Measurements from ENCODE around the gene TECPR2.

TECPR2 gene

DNA sequence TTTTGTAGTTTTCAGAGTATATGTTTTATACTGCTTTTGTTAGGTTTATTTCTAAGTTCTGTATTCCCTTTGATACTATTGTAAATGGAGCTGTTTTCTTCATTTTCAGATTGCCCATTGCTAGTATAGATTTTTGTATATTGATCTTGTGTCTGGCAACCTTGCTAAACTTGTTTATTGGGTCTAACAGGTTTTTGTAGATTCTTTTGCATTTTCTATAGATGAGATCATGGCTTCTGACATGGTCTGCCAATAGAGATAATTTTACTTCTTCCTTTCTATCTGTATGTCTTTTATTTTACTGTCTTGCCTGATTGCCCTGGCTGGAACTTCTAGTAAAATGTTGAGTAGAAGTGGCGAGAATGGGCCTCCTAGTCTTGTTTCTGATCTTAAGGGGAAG is 106.5 kb downstream of the TECPR2 start:
- no peak for DNase-seq (ENCODE audit: low spot score)

- no peak for DNase-seq (ENCODE audit: low spot score)
Observed at GRCh38 chr14:102471921-102472790, 109.4 kb downstream of the TECPR2 start.

DNA sequence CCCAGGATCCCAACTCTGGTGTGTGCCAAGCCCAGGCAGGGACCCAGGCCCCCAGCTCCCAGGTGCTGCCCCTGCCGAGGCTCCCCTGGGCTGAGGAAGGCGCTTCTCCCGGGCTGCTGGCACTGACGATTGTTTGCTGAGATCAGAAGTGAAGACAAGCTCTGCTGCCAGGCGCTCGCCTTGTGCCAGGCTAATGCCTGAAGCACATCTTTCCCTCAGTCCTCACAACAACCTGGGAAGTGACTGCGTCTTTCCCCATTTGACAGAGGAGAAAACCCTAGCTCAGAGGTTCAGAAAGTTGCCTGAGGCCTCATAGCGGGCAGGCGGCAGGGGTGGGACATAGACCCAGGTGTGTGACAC is 110.0 kb downstream of the TECPR2 start:
- no peak for DNase-seq (ENCODE audit: low spot score)

DNA sequence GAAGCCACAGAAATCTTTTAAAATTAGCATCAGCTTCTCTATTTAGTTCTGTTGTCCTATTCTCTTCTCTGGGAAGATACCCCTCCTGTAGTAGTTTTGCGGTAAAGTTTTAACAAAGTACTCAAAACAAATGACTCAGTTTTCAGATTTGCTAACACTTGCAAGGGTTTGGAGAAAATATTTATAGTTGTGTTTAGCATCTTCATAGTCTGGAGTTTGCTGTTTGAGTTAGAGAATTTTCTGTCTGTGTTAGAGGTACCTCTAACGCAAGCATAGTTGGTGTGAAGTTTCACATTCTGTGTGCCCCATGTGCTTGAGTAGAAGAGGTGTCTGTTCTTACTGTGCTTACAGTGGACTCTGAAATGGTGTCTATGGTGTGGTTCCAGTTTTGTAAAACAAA is 110.8 kb downstream of the TECPR2 start:
- DNase-seq (ENCODE audit: low spot score), result no peak

DNA sequence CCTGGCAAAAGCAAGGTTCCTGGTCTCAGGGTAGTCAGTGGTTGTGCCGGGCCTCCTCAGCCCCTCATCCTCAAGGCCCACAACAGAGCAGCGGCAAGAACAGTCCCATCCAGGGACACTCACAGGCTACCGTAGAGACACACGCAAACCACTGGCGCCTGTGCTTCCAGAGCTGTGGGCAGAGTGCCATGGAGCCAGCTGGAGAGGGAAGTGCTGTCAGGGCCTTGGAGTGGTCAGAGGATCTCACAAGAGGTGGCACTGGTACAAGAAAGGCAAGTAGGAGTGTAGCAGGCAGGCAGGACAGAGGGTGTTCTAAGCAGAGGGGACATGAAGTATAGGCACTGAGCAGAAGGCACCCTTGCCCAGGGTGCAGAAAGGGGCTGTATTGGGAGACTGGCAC is 112.2 kb downstream of the TECPR2 start:
- DNase-seq (ENCODE audit: low spot score), result no peak

DNA sequence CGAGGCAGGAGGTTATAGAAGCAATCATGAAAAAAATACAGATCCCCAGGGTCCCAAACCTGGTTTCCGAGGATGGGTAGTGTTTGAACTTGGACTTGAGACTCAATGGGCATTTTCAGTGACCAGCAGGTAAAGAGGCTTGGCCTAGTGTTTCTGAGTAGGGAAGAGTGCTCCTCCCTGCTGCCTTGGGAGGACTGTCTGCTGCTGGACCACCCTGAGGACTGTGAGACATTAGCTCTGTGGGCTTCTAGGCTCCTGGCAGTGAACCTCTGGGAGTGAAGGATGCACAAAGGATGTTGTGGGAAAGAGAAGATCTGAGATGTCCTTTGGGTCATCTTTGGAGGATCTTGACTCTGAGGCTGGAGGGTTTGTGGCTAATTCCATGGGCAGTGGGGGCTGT is 116.4 kb downstream of the TECPR2 start:
- DNase-seq (ENCODE audit: low spot score), result no peak

DNA sequence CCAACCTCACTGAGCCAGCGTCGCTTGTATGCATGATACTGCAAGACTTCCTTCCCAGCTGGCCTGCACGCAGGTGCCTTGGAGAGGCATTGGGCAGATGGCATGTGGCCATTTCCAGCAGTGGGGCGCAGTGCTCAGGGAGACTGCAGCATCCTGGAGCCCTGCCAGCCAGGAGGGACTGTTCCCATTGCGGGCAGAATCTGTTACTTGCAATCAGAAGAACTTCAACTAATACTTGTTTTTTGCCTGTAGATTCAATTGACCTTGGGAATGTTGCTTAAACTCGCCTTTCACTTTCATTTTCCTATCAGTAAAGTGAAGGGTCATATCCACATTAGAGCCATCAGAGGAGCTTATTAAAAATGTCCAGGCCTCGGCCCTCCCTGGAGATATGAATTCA is 117.0 kb downstream of the TECPR2 start:
- peak; percentile 4 for DNase-seq (ENCODE audit: low spot score)

DNA sequence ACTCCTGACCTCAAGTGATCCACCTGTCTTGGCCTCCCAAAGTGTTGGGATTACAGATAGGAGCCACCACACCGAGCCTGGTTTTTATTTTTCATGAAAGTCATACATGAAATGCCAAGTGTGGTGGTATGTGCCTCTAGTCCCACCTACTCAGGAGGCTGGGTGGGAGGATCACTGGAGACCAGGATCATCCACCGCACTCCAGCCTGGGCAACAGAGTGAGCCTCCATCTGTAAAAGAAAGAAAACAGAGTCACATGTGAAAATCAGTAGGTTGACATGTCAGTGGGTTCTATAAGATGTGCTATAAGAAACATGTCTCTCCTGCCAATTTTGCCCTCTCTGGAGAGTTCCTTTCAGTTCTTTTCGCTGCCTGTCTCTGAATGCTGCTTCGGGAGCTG is 118.6 kb downstream of the TECPR2 start:
- no peak for DNase-seq (ENCODE audit: low spot score)

DNA sequence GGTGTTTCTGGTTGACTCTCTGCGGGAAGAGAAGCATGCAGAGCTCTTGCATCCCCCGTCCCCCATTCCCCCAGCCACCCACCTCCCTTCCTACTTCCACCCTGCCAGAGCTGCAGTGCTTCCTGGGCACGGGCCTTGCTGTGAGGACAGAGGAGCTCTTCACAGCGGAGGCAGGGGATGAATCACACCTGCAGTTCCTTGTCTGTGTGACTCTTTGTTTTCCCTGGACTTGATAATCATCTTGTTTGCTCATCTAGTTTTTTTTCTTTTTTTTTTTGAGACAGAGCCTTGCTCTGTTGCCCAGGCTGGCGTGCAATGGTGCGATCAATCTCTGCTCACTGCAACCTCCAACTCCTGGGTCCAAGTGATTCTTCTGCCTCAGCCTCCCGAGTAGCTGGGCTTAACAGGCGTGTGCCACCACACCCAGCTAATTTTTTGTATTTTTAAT is 119.1 kb downstream of the TECPR2 start:
- DNase-seq (ENCODE audit: low spot score), result no peak

- DNase-seq (ENCODE audit: low spot score), result no peak
Observed at GRCh38 chr14:102484316-102484715, 121.6 kb downstream of the TECPR2 start.

- DNase-seq (ENCODE audit: low spot score), result no peak
Observed at GRCh38 chr14:102485693-102486512, 123.2 kb downstream of the TECPR2 start.

- no peak for DNase-seq (ENCODE audit: low spot score)
Observed at GRCh38 chr14:102486513-102487203, 123.9 kb downstream of the TECPR2 start.

DNA sequence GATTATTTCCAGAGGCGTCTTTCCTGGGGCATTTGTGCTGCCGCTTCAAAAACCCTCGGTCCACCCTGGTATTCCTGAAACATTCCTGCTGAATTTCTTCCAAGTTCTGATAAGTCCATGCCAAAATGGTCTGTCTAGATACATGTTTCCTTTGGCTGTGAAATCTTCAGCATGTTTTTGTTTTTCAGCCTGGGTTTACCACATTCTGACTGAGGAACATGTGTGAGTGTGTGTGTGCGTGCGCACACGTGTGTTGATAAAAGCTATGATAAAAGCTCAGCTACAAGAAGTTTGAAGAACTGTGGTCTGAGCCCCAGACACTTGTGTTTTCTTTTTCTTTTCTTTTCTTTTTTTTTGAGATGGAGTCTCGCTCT is 124.5 kb downstream of the TECPR2 start:
- DNase-seq (ENCODE audit: low spot score), result no peak

GRCh38 chr14:102490456-102490855 is 127.7 kb downstream of the TECPR2 start:
- peak; percentile 3 for DNase-seq (ENCODE audit: low spot score)

GRCh38 chr14:102491366-102491765 is 128.6 kb downstream of the TECPR2 start:
- DNase-seq (ENCODE audit: low spot score), result no peak

DNA sequence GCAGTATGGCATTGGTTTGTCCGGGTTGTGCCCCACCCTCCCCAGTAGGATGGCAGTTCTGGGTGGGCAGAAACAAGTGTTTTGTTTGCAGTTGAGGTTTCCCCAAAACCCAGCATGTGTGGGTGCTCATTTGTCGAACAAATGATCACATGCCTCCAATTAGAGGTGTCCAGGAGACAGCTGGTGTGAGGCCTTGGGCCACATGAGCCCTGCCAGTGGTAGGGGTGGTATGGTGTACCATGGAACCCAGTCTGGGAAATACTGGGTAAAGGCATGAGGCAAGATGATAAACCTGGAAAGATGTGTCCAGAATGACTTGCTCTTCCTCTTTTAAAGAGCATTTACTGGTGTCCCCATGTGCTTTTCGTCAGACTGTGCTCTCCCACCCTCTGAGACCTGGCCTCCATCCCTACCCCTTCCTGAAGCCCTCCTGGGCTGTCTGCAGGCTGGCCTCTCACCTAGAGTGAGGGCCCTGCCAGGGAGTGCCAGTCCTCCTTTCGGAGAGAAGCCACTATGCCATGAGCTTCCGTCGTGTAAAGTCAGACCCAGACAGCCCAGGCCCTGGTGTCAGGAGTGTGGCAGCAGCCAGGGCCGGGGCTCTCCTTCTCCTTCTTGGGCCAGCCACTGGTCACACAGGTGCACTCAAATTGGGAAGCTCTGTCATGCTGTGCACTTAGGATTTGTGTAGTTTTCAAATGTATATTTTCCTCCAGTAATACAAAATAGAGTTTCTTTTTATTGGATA is 129.2 kb downstream of the TECPR2 start:
- no peak for DNase-seq (ENCODE audit: low spot score)

DNA sequence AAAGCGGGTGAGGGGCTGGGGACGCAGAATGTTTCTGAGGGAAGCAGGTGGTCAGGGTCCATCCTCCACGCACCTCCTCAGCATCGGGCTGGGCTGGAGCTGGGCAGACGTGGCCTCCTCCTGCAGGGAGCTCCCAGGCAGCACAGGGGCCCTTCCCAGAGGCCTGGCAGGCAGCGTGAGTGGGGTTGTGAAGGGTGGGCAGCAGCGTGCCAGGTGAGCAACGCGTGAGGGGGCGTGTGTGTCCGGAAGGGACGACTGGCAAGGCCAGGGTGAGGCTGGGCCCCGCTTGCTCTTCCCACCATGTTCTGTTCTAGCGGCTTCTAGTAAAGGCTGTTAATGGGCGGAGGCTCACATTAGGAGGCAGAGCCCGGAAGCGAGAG is 129.8 kb downstream of the TECPR2 start:
- DNase-seq (ENCODE audit: low spot score), result no peak

GRCh38 chr14:102493096-102493495 is 130.4 kb downstream of the TECPR2 start:
- no peak for DNase-seq (ENCODE audit: low spot score)

DNA sequence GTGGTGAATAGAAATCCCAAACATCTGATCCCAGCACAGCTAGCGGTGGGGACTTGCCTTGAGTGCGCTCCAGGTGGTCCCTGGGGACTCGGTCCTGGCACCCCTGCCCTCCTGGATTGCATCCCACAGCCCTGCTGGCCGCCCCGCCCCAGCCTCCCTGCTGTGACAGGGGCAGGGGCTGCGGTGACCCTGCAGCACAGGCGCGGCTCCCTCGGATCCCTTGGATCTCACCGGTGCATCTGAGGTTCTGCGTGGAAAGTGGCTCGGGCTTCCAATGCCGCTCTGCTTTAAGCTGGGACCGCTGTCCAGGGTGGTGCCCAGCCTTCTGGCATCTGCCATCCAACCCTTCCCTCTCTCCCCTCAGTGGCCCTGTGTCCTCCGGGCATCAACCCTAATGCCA is 130.8 kb downstream of the TECPR2 start:
- DNase-seq (ENCODE audit: low spot score), result no peak

- DNase-seq (ENCODE audit: low spot score), result no peak
Observed at GRCh38 chr14:102495491-102496330, 133.0 kb downstream of the TECPR2 start.

DNA sequence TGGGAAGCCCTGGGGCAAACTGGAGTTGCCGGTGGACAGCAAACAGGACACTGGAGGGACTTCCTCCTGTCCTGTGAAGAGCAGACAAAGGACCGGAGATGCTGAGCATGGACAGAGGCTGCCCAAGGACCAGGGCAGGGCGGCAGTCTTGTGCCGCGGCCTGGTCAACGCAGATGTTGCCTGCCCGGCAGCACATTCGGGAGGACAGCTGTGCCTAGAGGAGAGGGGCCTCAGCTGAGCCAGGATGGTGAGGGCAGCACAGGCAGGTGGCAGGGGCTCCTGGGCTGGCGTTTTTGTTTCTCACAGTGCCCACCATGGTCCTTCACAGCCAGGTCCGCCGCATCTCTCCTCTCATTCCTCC is 133.6 kb downstream of the TECPR2 start:
- DNase-seq (ENCODE audit: low spot score), result no peak
